HepG2 (cell line): ENCODE results near the gene FN1. TPM values are rescaled to one million over a fixed set of nuclear protein-coding genes. Genes with fewer than 3 reads are reported as not detected.

Experiments used
- ATF1 ChIP-seq: IDR thresholded peaks from 2 replicates; pipeline ENCODE4 v1.6.1; 2016; ENCODE audit warnings: mild to moderate bottlenecking, control low read depth
- CBFB ChIP-seq: sonication (generic); formaldehyde crosslinking; IDR thresholded peaks from 2 replicates; pipeline ENCODE4 v1.4.0; 2020; ENCODE audit warnings: missing genetic modification reagents
- FOXP1 ChIP-seq, 2 experiments: fragments of 450-650 bp in 1 of 2; IDR thresholded peaks; 2 replicates each; pipeline ENCODE4 v1.6.1; 2017 to 2018; ENCODE audit warnings: antibody characterized with exemption in 1 of 2
- GATAD2A ChIP-seq: IDR thresholded peaks from 2 replicates; pipeline ENCODE4 v1.6.1; 2016
- HNRNPLL ChIP-seq: fragments of 200-400 bp; formaldehyde crosslinking; IDR thresholded peaks from 2 replicates; pipeline ENCODE4 v1.6.1; 2017; ENCODE audit warnings: mild to moderate bottlenecking, low read depth, low read length; ENCODE audit not compliant: poor library complexity, severe bottlenecking
- IKZF1 ChIP-seq: fragments of 450-650 bp; IDR thresholded peaks from 2 replicates; pipeline ENCODE4 v1.7.1; 2016
- KAT7 ChIP-seq: IDR thresholded peaks from 2 replicates; pipeline ENCODE4 v1.6.1; 2018; ENCODE audit warnings: borderline replicate concordance, missing compliant biosample characterization
- KLF13 ChIP-seq: sonication (generic); formaldehyde crosslinking; IDR thresholded peaks from 2 replicates; pipeline ENCODE4 v1.4.0; 2020; ENCODE audit warnings: mild to moderate bottlenecking, missing genetic modification reagents
- RBFOX2 ChIP-seq: fragments of 200-400 bp; formaldehyde crosslinking; IDR thresholded peaks from 2 replicates; pipeline ENCODE4 v1.6.1; 2017; ENCODE audit warnings: low read depth, mild to moderate bottlenecking, low read length
- SP4 ChIP-seq: sonication (generic); formaldehyde crosslinking; IDR thresholded peaks from 2 replicates; pipeline ENCODE4 v1.8.1; 2023; ENCODE audit warnings: mild to moderate bottlenecking, missing genetic modification reagents
- TGIF2 ChIP-seq: IDR thresholded peaks from 2 replicates; pipeline ENCODE4 v1.6.1; 2016; ENCODE audit warnings: control low read depth, missing compliant biosample characterization
- ZFP62 ChIP-seq: sonication (generic); formaldehyde crosslinking; IDR thresholded peaks from 2 replicates; pipeline ENCODE4 v1.4.0; 2020; ENCODE audit warnings: missing genetic modification reagents
- ZNF382 ChIP-seq: sonication (generic); formaldehyde crosslinking; IDR thresholded peaks from 2 replicates; pipeline ENCODE4 v1.5.0; 2020; ENCODE audit warnings: missing genetic modification reagents, mild to moderate bottlenecking, borderline replicate concordance
- ZNF607 ChIP-seq: sonication (generic); formaldehyde crosslinking; IDR thresholded peaks from 2 replicates; pipeline ENCODE4 v1.5.1; 2020; ENCODE audit warnings: missing genetic modification reagents, mild to moderate bottlenecking, borderline replicate concordance
- ZNF614 ChIP-seq: IDR thresholded peaks from 2 replicates; pipeline ENCODE4 v1.6.1; 2018; ENCODE audit warnings: missing biosample characterization, missing genetic modification reagents, inconsistent platforms, borderline replicate concordance
- ZNF7 ChIP-seq: IDR thresholded peaks from 2 replicates; pipeline ENCODE4 v1.6.1; 2016; ENCODE audit warnings: missing biosample characterization, missing genetic modification reagents
- ZNF883 ChIP-seq: sonication (generic); formaldehyde crosslinking; IDR thresholded peaks from 2 replicates; pipeline ENCODE4 v1.5.1; 2020; ENCODE audit warnings: mild to moderate bottlenecking, missing genetic modification reagents; ENCODE audit errors: not compliant biosample characterization
- polyA plus RNA-seq, 8 experiments: library from polyadenylated mRNA; depleted of rRNA in 3 of 8; stranded (reverse) in 7 of 8; unstranded in 1 of 8; fragments of >200 nt; fragmentation: Illumina TruSeq in 4 of 8; extraction: Trizol in 4 of 8; gene quantifications; 2 replicates each; pipeline versions ENCODE4 v1.2.1 to v1.2.3, GENCODE V29; 2011 to 2016; ENCODE audit warnings: low read depth in 4 of 8, missing spikeins in 1 of 8, mixed read lengths in 1 of 8; ENCODE audit not compliant: insufficient read depth in 1 of 8
- total RNA-seq, 5 experiments: library from RNA; depleted of rRNA; stranded (reverse); fragments of >200 nt; fragmentation: Illumina TruSeq; extraction: Trizol; gene quantifications; 2 replicates each; pipeline ENCODE4 v1.2.3, GENCODE V29; 2016; ENCODE audit warnings: low read depth in 1 of 5
- TF ChIP-seq, protein P1 (sequence below): sonication (generic); formaldehyde crosslinking; IDR thresholded peaks from 2 replicates; pipeline ENCODE4 v1.5.0; 2020; ENCODE audit warnings: missing genetic modification reagents
- TF ChIP-seq, protein P2 (sequence below): IDR thresholded peaks from 2 replicates; pipeline ENCODE4 v1.6.1; 2016; ENCODE audit warnings: missing biosample characterization, missing genetic modification reagents, low read depth
- TF ChIP-seq, protein P3 (sequence below): sonication (generic); formaldehyde crosslinking; IDR thresholded peaks from 2 replicates; pipeline ENCODE4 v1.8.1; 2023; ENCODE audit warnings: mild to moderate bottlenecking, missing genetic modification reagents, borderline replicate concordance
- TF ChIP-seq, protein P4 (sequence below): sonication (generic); formaldehyde crosslinking; IDR thresholded peaks from 2 replicates; pipeline ENCODE4 v1.5.0; 2020; ENCODE audit warnings: missing genetic modification reagents, mild to moderate bottlenecking, borderline replicate concordance
- TF ChIP-seq, protein P5 (sequence below): sonication (generic); formaldehyde crosslinking; IDR thresholded peaks from 2 replicates; pipeline ENCODE4 v1.4.0; 2020; ENCODE audit warnings: missing genetic modification reagents, borderline replicate concordance
- TF ChIP-seq, protein P6 (sequence below): sonication (generic); formaldehyde crosslinking; IDR thresholded peaks from 2 replicates; pipeline ENCODE4 v1.5.0; 2020; ENCODE audit warnings: mild to moderate bottlenecking, missing genetic modification reagents, borderline replicate concordance

FN1 gene
- total and polyA plus RNA-seq, 2 of the 13 experiments (the other 11 are each of a cell fraction or from before 2014, with no cell fraction given): 1,847 to 6,471 TPM

DNA sequence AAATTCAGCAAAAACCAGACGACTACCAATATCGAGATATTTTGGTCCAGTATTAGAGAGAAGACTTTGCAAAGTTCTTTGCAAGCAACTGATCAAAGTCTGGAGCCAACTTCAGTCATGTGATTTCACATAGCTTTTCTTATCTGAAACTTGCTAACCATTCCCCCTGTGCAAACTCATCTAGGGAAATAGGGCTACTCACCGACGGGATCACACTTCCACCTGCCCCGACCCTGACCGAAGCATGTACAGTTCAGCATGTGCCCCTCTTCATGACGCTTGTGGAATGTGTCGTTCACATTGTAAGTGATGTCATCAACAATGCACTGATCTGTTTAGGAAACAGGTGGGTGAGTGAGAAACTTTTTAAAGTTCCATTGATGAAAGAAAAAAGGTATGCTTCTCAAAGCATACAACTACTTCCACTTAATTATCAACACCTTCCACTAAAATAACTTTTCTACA lies 15.4 kb downstream of the FN1 start (continued):
- peak; percentile 81 for TF ChIP-seq ZNF614 (CRISPR knock-in tag)
- peak; percentile 26; the same call in 1 of the 2 replicates for TF ChIP-seq RBFOX2
- TF ChIP-seq ATF1: peak; percentile 70
- no peak for TF ChIP-seq HNRNPLL
- TF ChIP-seq TGIF2 (CRISPR knock-in tag): no peak; the same call in 1 of the 2 replicates
- TF ChIP-seq ZNF607 (CRISPR knock-in tag): no peak
- no peak for TF ChIP-seq ZNF382 (CRISPR knock-in tag)
- TF ChIP-seq, protein P1, sequence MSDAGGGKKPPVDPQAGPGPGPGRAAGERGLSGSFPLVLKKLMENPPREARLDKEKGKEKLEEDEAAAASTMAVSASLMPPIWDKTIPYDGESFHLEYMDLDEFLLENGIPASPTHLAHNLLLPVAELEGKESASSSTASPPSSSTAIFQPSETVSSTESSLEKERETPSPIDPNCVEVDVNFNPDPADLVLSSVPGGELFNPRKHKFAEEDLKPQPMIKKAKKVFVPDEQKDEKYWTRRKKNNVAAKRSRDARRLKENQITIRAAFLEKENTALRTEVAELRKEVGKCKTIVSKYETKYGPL (CRISPR knock-in tag): no peak
- TF ChIP-seq, protein P2, sequence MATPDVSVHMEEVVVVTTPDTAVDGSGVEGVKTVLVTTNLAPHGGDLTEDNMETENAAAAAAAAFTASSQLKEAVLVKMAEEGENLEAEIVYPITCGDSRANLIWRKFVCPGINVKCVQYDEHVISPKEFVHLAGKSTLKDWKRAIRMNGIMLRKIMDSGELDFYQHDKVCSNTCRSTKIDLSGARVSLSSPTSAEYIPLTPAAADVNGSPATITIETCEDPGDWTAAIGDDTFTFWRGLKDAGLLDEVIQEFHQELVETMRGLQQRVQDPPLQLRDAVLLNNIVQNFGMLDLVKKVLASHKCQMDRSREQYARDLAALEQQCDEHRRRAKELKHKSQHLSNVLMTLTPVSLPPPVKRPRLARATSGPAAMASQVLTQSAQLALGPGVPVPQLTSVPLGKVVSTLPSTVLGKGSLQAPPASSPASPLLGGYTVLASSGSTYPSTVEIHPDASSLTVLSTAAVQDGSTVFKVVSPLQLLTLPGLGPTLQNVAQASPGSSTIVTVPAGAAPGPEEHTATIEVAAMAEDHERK (CRISPR knock-in tag): no peak
- no peak for TF ChIP-seq IKZF1
- TF ChIP-seq, protein P3, sequence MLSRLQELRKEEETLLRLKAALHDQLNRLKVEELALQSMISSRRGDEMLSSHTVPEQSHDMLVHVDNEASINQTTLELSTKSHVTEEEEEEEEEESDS (CRISPR knock-in tag): no peak
- TF ChIP-seq GATAD2A (CRISPR knock-in tag): peak; percentile 91
- TF ChIP-seq ZFP62: no peak
- TF ChIP-seq, protein P4, sequence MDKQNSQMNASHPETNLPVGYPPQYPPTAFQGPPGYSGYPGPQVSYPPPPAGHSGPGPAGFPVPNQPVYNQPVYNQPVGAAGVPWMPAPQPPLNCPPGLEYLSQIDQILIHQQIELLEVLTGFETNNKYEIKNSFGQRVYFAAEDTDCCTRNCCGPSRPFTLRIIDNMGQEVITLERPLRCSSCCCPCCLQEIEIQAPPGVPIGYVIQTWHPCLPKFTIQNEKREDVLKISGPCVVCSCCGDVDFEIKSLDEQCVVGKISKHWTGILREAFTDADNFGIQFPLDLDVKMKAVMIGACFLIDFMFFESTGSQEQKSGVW (CRISPR knock-in tag): no peak
- TF ChIP-seq ZNF7 (CRISPR knock-in tag): no peak
- TF ChIP-seq KLF13 (CRISPR knock-in tag): no peak
- TF ChIP-seq FOXP1 (IDR thresholded peaks at IDR 0.05): no peak
- TF ChIP-seq FOXP1 (CRISPR knock-in tag; IDR thresholded peaks at IDR 0.05): peak; percentile 66; the same call in 1 of the 2 replicates
- no peak for TF ChIP-seq ZNF883
- TF ChIP-seq KAT7: peak; percentile 81; the same call in 1 of the 2 replicates
- TF ChIP-seq, protein P5, sequence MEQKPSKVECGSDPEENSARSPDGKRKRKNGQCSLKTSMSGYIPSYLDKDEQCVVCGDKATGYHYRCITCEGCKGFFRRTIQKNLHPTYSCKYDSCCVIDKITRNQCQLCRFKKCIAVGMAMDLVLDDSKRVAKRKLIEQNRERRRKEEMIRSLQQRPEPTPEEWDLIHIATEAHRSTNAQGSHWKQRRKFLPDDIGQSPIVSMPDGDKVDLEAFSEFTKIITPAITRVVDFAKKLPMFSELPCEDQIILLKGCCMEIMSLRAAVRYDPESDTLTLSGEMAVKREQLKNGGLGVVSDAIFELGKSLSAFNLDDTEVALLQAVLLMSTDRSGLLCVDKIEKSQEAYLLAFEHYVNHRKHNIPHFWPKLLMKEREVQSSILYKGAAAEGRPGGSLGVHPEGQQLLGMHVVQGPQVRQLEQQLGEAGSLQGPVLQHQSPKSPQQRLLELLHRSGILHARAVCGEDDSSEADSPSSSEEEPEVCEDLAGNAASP (CRISPR knock-in tag): peak; percentile 81; the same call in 1 of the 2 replicates
- TF ChIP-seq, protein P6, sequence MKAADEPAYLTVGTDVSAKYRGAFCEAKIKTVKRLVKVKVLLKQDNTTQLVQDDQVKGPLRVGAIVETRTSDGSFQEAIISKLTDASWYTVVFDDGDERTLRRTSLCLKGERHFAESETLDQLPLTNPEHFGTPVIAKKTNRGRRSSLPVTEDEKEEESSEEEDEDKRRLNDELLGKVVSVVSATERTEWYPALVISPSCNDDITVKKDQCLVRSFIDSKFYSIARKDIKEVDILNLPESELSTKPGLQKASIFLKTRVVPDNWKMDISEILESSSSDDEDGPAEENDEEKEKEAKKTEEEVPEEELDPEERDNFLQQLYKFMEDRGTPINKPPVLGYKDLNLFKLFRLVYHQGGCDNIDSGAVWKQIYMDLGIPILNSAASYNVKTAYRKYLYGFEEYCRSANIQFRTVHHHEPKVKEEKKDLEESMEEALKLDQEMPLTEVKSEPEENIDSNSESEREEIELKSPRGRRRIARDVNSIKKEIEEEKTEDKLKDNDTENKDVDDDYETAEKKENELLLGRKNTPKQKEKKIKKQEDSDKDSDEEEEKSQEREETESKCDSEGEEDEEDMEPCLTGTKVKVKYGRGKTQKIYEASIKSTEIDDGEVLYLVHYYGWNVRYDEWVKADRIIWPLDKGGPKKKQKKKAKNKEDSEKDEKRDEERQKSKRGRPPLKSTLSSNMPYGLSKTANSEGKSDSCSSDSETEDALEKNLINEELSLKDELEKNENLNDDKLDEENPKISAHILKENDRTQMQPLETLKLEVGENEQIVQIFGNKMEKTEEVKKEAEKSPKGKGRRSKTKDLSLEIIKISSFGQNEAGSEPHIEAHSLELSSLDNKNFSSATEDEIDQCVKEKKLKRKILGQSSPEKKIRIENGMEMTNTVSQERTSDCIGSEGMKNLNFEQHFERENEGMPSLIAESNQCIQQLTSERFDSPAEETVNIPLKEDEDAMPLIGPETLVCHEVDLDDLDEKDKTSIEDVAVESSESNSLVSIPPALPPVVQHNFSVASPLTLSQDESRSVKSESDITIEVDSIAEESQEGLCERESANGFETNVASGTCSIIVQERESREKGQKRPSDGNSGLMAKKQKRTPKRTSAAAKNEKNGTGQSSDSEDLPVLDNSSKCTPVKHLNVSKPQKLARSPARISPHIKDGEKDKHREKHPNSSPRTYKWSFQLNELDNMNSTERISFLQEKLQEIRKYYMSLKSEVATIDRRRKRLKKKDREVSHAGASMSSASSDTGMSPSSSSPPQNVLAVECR: peak; percentile 65; the same call in 1 of the 2 replicates
- TF ChIP-seq SP4 (CRISPR knock-in tag): no peak
- 0 out of 2 replicates have a peak, but pooled peaks have one; percentile 53 for TF ChIP-seq CBFB (CRISPR knock-in tag)
